IMR-90 (cell line): ENCODE data around the gene TTC1. TPM values are rescaled to one million over a fixed set of nuclear protein-coding genes. Genes with fewer than 3 reads are reported as not detected.

Experiments
- ATAC-seq: fragments of 200-7000 bp; cut with Tn5 transposase; 2 replicates; pipeline ENCODE4 v1.9.1; 2020; ENCODE audit warnings: low read depth, mild to moderate bottlenecking, moderate library complexity
- BruUV-seq: library from RNA; stranded (reverse); fragments of 400-500 nt; replicated peaks from 2 replicates; lab custom pipeline; 2021; lab: Mats Ljungman, UMichigan
- CTCF ChIA-PET: fragments of 300-600 bp; formaldehyde crosslinking; extraction: SDS; loops from one replicate; lab custom pipeline; 2021; ENCODE audit warnings: antibody characterized with exemption; lab: Yijun Ruan, JAX
- POLR2A ChIA-PET: fragments of 300-600 bp; sonication (Branson Sonifier 250); formaldehyde crosslinking; loops from one replicate; lab custom pipeline; 2022; ENCODE audit warnings: antibody characterized with exemption; ENCODE audit not compliant: unreplicated experiment; lab: Charles Lee
- DNase-seq: peaks from one replicate; pipeline ENCODE4 v3.0.0; 2013
- H2AFZ ChIP-seq: replicated peaks from 2 replicates; pipeline ENCODE3; 2013; ENCODE audit warnings: low read length, mild to moderate bottlenecking; ENCODE audit not compliant: poor library complexity
- H2AK5ac ChIP-seq: 2 replicates; pipeline ENCODE4 v1.6.1; 2013; ENCODE audit warnings: low read depth, low read length, inconsistent platforms
- H2AK9ac ChIP-seq: replicated peaks from 2 replicates; pipeline ENCODE3; 2013; ENCODE audit warnings: mild to moderate bottlenecking, low read depth, low read length, moderate library complexity; ENCODE audit not compliant: poor library complexity
- H2BK120ac ChIP-seq: 2 replicates; pipeline ENCODE4 v1.6.1; 2013; ENCODE audit warnings: low read depth, low read length, inconsistent platforms
- H2BK15ac ChIP-seq: 3 replicates; pipeline ENCODE4 v1.6.1; 2013; ENCODE audit warnings: low read depth, low read length, inconsistent platforms
- H2BK20ac ChIP-seq: 2 replicates; pipeline ENCODE4 v1.6.1; 2013; ENCODE audit warnings: low read depth, mild to moderate bottlenecking, inconsistent platforms, low read length, moderate library complexity
- H2BK5ac ChIP-seq: 2 replicates; pipeline ENCODE4 v1.6.1; 2013; ENCODE audit warnings: mild to moderate bottlenecking, low read depth, low read length, inconsistent platforms; ENCODE audit not compliant: poor library complexity, severe bottlenecking
- H3K14ac ChIP-seq: replicated peaks from 2 replicates; pipeline ENCODE4 v1.6.1; 2013; ENCODE audit warnings: low read depth, low read length, inconsistent platforms
- H3K18ac ChIP-seq: 2 replicates; pipeline ENCODE4 v1.6.1; 2013; ENCODE audit warnings: low read depth, low read length, control low read depth
- H3K23ac ChIP-seq: 2 replicates; pipeline ENCODE4 v1.6.1; 2013; ENCODE audit warnings: low read depth, low read length, inconsistent platforms
- H3K27ac ChIP-seq: 2 replicates; pipeline ENCODE4 v1.5.1; 2013; ENCODE audit warnings: mild to moderate bottlenecking, control low read depth, low read length; ENCODE audit not compliant: insufficient read depth
- H3K27me3 ChIP-seq: 2 replicates; pipeline ENCODE4 v1.6.1; 2013; ENCODE audit warnings: low read length; ENCODE audit not compliant: control insufficient read depth, insufficient read depth
- H3K36me3 ChIP-seq: 2 replicates; pipeline ENCODE4 v1.6.1; 2013; ENCODE audit warnings: low read length, mixed read lengths; ENCODE audit not compliant: control insufficient read depth, insufficient read depth
- H3K4ac ChIP-seq: 2 replicates; pipeline ENCODE4 v1.6.1; 2013; ENCODE audit warnings: low read depth, low read length, inconsistent platforms
- H3K4me1 ChIP-seq: 2 replicates; pipeline ENCODE4 v1.6.1; 2013; ENCODE audit warnings: low read length, mixed read lengths; ENCODE audit not compliant: control insufficient read depth, insufficient read depth
- H3K4me2 ChIP-seq: 2 replicates; pipeline ENCODE4 v1.6.1; 2013; ENCODE audit warnings: low read depth, mild to moderate bottlenecking, control low read depth, low read length, moderate library complexity
- H3K4me3 ChIP-seq: 2 replicates; pipeline ENCODE4 v1.5.1; 2013; ENCODE audit warnings: low read depth, mild to moderate bottlenecking, control low read depth, low read length, moderate library complexity; ENCODE audit not compliant: insufficient read depth
- H3K56ac ChIP-seq: 2 replicates; pipeline ENCODE4 v1.6.1; 2013; ENCODE audit warnings: low read length, inconsistent platforms; ENCODE audit not compliant: insufficient read depth; ENCODE audit errors: extremely low read depth
- H3K79me1 ChIP-seq, 2 experiments: 2 replicates each; pipeline ENCODE4 v1.6.1; 2013; ENCODE audit warnings: low read length in 2 of 2, inconsistent platforms in 1 of 2, low read depth in 1 of 2
- H3K9ac ChIP-seq: 2 replicates; pipeline ENCODE4 v1.6.1; 2013; ENCODE audit warnings: low read depth, low read length, control low read depth
- H3K9me1 ChIP-seq: 2 replicates; pipeline ENCODE4 v1.6.1; 2013; ENCODE audit warnings: low read length, inconsistent platforms; ENCODE audit not compliant: insufficient read depth
- H3K9me3 ChIP-seq: 2 replicates; pipeline ENCODE4 v1.6.1; 2013; ENCODE audit warnings: low read length; ENCODE audit not compliant: control insufficient read depth, insufficient read depth
- H4K20me1 ChIP-seq: 2 replicates; pipeline ENCODE4 v1.6.1; 2013; ENCODE audit warnings: low read length, inconsistent platforms; ENCODE audit not compliant: insufficient read depth
- H4K5ac ChIP-seq: 2 replicates; pipeline ENCODE4 v1.6.1; 2013; ENCODE audit warnings: mild to moderate bottlenecking, low read depth, low read length, control low read depth
- H4K8ac ChIP-seq, 2 experiments: 2 replicates each; pipeline ENCODE4 v1.6.1; 2013; ENCODE audit warnings: low read depth in 2 of 2, low read length in 2 of 2, control low read depth in 1 of 2, inconsistent platforms in 1 of 2
- H4K91ac ChIP-seq: 2 replicates; pipeline ENCODE4 v1.6.1; 2013; ENCODE audit warnings: low read depth, low read length, inconsistent platforms; ENCODE audit not compliant: insufficient read depth
- BHLHE40 ChIP-seq: fragments of 150-350 bp; IDR thresholded peaks from 2 replicates; pipeline ENCODE4 v1.6.1; 2016; ENCODE audit warnings: mild to moderate bottlenecking, low read depth, low read length
- CEBPB ChIP-seq: IDR thresholded peaks from 2 replicates; pipeline ENCODE4 v1.6.1; 2012; ENCODE audit warnings: low read depth, low read length, improper control_type of control experiment
- CHD1 ChIP-seq: IDR thresholded peaks from 2 replicates; pipeline ENCODE4 v1.6.1; 2012; ENCODE audit warnings: low read depth, low read length, improper control_type of control experiment
- CTCF ChIP-seq: conservative IDR thresholded peaks from 2 replicates; pipeline ENCODE4 v1.5.1; 2012; ENCODE audit warnings: mild to moderate bottlenecking, low read depth, low read length, improper control_type of control experiment
- ELK1 ChIP-seq: fragments of 150-350 bp; IDR thresholded peaks from 2 replicates; pipeline ENCODE4 v1.6.1; 2016; ENCODE audit warnings: low read depth, mild to moderate bottlenecking, low read length, moderate library complexity, borderline replicate concordance
- FOS ChIP-seq: fragments of 150-350 bp; IDR thresholded peaks from 2 replicates; pipeline ENCODE4 v1.6.1; 2016; ENCODE audit warnings: low read depth, low read length
- MAFK ChIP-seq: IDR thresholded peaks from 2 replicates; pipeline ENCODE4 v1.6.1; 2012; ENCODE audit warnings: low read depth, low read length, improper control_type of control experiment
- MAZ ChIP-seq: IDR thresholded peaks from 2 replicates; pipeline ENCODE4 v1.6.1; 2012; ENCODE audit warnings: low read depth, mild to moderate bottlenecking, low read length, improper control_type of control experiment, moderate library complexity, borderline replicate concordance
- MXI1 ChIP-seq: IDR thresholded peaks from 2 replicates; pipeline ENCODE4 v1.6.1; 2012; ENCODE audit warnings: low read depth, mild to moderate bottlenecking, low read length, moderate library complexity, borderline replicate concordance
- NFE2L2 ChIP-seq: fragments of 150-350 bp; IDR thresholded peaks from 2 replicates; pipeline ENCODE4 v1.6.1; 2016; ENCODE audit warnings: low read depth, mild to moderate bottlenecking, low read length
- POLR2A ChIP-seq: IDR thresholded peaks from 2 replicates; pipeline ENCODE4 v1.6.1; 2012; ENCODE audit warnings: mild to moderate bottlenecking, low read depth, low read length
- RAD21 ChIP-seq: IDR thresholded peaks from 2 replicates; pipeline ENCODE4 v1.6.1; 2012; ENCODE audit warnings: low read length, improper control_type of control experiment
- RCOR1 ChIP-seq: IDR thresholded peaks from 2 replicates; pipeline ENCODE4 v1.6.1; 2012; ENCODE audit warnings: mild to moderate bottlenecking, low read length, improper control_type of control experiment; ENCODE audit not compliant: insufficient replicate concordance
- RFX5 ChIP-seq: IDR thresholded peaks from 2 replicates; pipeline ENCODE4 v1.8.0; 2012; ENCODE audit warnings: low read depth, mild to moderate bottlenecking, low read length, moderate library complexity
- SMC3 ChIP-seq: fragments of 150-350 bp; IDR thresholded peaks from 2 replicates; pipeline ENCODE4 v1.6.1; 2016; ENCODE audit warnings: low read depth, mild to moderate bottlenecking, antibody characterized with exemption, low read length, moderate library complexity
- USF2 ChIP-seq: fragments of 150-350 bp; IDR thresholded peaks from 2 replicates; pipeline ENCODE4 v1.6.1; 2017; ENCODE audit warnings: mild to moderate bottlenecking, antibody characterized with exemption, low read length, low read depth
- WGBS, 2 experiments: methylation state at CpG; one replicate each; pipeline versions ENCODE4 v1.1.5 to v1.1.7; 2013; ENCODE audit warnings: missing lambda C conversion rate in 2 of 2; ENCODE audit not compliant: insufficient read length in 1 of 2; ENCODE audit errors: extremely low coverage in 2 of 2; 5-methylcytosine and 5-hydroxymethylcytosine counted together
- dilution Hi-C: fragments of 300-500 bp; cut with HindIII; formaldehyde crosslinking; loops from one replicate; pipeline ENCODE4 v1.14.3; 2018; ENCODE audit warnings: low sequenced_read_pairs; ENCODE audit not compliant: unreplicated experiment
- in situ Hi-C: fragments of 300-500 bp; cut with MboI; formaldehyde crosslinking; loops from 3 replicates; pipeline ENCODE4 v1.14.3; 2019; ENCODE audit warnings: low sequenced_read_pairs, inconsistent platforms, mixed read lengths
- intact Hi-C: fragments of 100-400 bp; cut with micrococcal nuclease; formaldehyde crosslinking; loops from 2 replicates; pipeline ENCODE4 v1.10.0; 2022
- polyA plus RNA-seq, 3 experiments: library from polyadenylated mRNA; depleted of rRNA; stranded (reverse); fragments of >200 nt; gene quantifications; 2 replicates each; pipeline ENCODE4 v1.2.3, GENCODE V29; 2012; ENCODE audit warnings: low replicate concordance in 1 of 3
- total RNA-seq: library from RNA; depleted of rRNA; stranded (reverse); fragments of >200 nt; gene quantifications from 2 replicates; pipeline ENCODE4 v1.2.3, GENCODE V29; 2012

TTC1 gene
- total and polyA plus RNA-seq, 2 of the 4 experiments (the other 2 are of a cell fraction) = 23.1 to 41.1 TPM

GRCh38 chr5:160001457-160001856 lies 7.5 kb upstream of the TTC1 start:
- no peak overlapping the region for H2BK15ac ChIP-seq
- peaks cover 5% of the 10 kb centered on the region; the same call in 1 of the 2 replicates for H3K4me1 ChIP-seq
- dilution Hi-C loops = loop anchor here (25.0 kb wide), 1 partner anchor 361 kb away; the partner anchor contains the start of gene C1QTNF2
- no peak overlapping the region for H4K91ac ChIP-seq
- H3K4ac ChIP-seq = no peak overlapping the region
- CTCF ChIA-PET = no interaction called here
- H3K14ac ChIP-seq = no peak overlapping the region
- BruUV-seq = no TSS peak
- H3K79me1 ChIP-seq = no peaks in the 10 kb centered on the region
- H3K56ac ChIP-seq = no peak overlapping the region
- H2AK9ac ChIP-seq = no peak overlapping the region
- H3K18ac ChIP-seq = no peak overlapping the region
- H2BK120ac ChIP-seq = no peak overlapping the region
- POLR2A ChIA-PET = interaction anchor here (0.6 kb wide), 1 partner anchor 15 kb away, joined by 4 read pairs; no protein-coding TSS in a partner anchor
- no peak overlapping the region for H4K8ac ChIP-seq
- H2AFZ ChIP-seq = no peak overlapping the region
- H3K4me2 ChIP-seq = no peak overlapping the region; the same call in 1 of the 2 replicates
- no peaks in the 10 kb centered on the region for H3K9me3 ChIP-seq
- DNase-seq = no peak
- H3K27ac ChIP-seq = no peak overlapping the region
- H3K36me3 ChIP-seq = no peaks in the 10 kb centered on the region
- H4K5ac ChIP-seq = no peak overlapping the region
- H3K23ac ChIP-seq = no peak overlapping the region
- H3K4me3 ChIP-seq = no peak overlapping the region
- H2BK5ac ChIP-seq = no peak overlapping the region
- no peak for TF ChIP-seq CEBPB
- TF ChIP-seq FOS = no peak
- no peak for TF ChIP-seq RFX5
- TF ChIP-seq USF2 = no peak
- no peak for TF ChIP-seq SMC3
- no peak for TF ChIP-seq ELK1
- TF ChIP-seq RAD21 = no peak
- no peak for TF ChIP-seq CHD1
- TF ChIP-seq MAFK = no peak
- TF ChIP-seq POLR2A = no peak
- no peak for TF ChIP-seq NFE2L2
- TF ChIP-seq MAZ = no peak
- no peak for TF ChIP-seq BHLHE40
- TF ChIP-seq MXI1 = no peak
- no peak for TF ChIP-seq CTCF
- TF ChIP-seq RCOR1 = no peak
- ATAC-seq = no peak
- H3K9me1 ChIP-seq = peaks cover 6% of the 10 kb centered on the region; the same call in 1 of the 2 replicates
- H2AK5ac ChIP-seq = no peak overlapping the region; the same call in 1 of the 2 replicates
- intact Hi-C loops = no loop called here
- no peak overlapping the region for H2BK20ac ChIP-seq
- 33% methylated on average over 1 of the region's 3 CpGs; no CpG with 5 or more reads in 1 of the 2 experiments for WGBS, 2 experiments
- H3K9ac ChIP-seq = no peak overlapping the region
- H4K20me1 ChIP-seq = no peaks in the 10 kb centered on the region
- H3K27me3 ChIP-seq = no peaks in the 10 kb centered on the region
- in situ Hi-C loops = no loop called here
